ENCODE data around the gene ANKFN1. TPM values are rescaled to one million over a fixed set of nuclear protein-coding genes. Genes with fewer than 3 reads are reported as not detected.
A peak's percentile ranks its signal among the peaks of the same experiment; 100 is the strongest.

The ANKFN1 gene
- polyA plus RNA-seq, 3 donors, result not detected

- H3K27ac Mint-ChIP-seq, result no peak overlapping the region
- Histone ChIP-seq H3K79me2 (ENCODE audit: insufficient read depth, low read length) (no peaks in the 10 kb centered on the region), H3K4me1 (ENCODE audit: control insufficient read depth in 1 of 2, insufficient read depth in 2 of 2, low read length in 2 of 2) (no peaks in the 10 kb centered on the region), H3K27me3 (ENCODE audit: control insufficient read depth in 2 of 2, insufficient read depth in 2 of 2, low read length in 2 of 2) (no peaks in the 10 kb centered on the region), H3K4me3 (replicated peaks in 1 of 3; ENCODE audit: low read depth in 2 of 3, low read length in 3 of 3) (no peak overlapping the region), H3K27ac (ENCODE audit: low read depth in 1 of 2, low read length in 2 of 2) (no peak overlapping the region), H3K9me3 (replicated peaks in 1 of 2; ENCODE audit: control insufficient read depth in 1 of 2, insufficient read depth in 1 of 2, low read length in 2 of 2) (no peaks in the 10 kb centered on the region), H3K9ac (ENCODE audit: insufficient read depth, low read length, poor library complexity, severe bottlenecking) (no peak overlapping the region), H3K36me3 (replicated peaks in 1 of 2; ENCODE audit: control insufficient read depth in 1 of 2, insufficient read depth in 2 of 2, low read length in 2 of 2) (no peaks in the 10 kb centered on the region), H2AFZ (ENCODE audit: insufficient read depth, low read depth, low read length, poor library complexity, severe bottlenecking) (no peak overlapping the region), H3K4me2 (replicated peaks; ENCODE audit: extremely low read depth, low read length, poor library complexity, severe bottlenecking) (no peak overlapping the region), H4K20me1 (ENCODE audit: insufficient read depth, low read length) (no peaks in the 10 kb centered on the region)
- H3K4me3 Mint-ChIP-seq, result no peak overlapping the region
- H3K4me1 Mint-ChIP-seq, result no peaks in the 10 kb centered on the region
- peaks cover 0 to 3% (median 0%) of the 10 kb centered on the region in 7 donors for H3K9me3 Mint-ChIP-seq
- no peak for DNase-seq
- no peaks in the 10 kb centered on the region for H3K36me3 Mint-ChIP-seq
- H3K27me3 Mint-ChIP-seq (ENCODE audit: low read depth in 3 of 3), result peaks cover 0 to 2% (median 0%) of the 10 kb centered on the region in 3 donors
- no peak for TF ChIP-seq CTCF (IDR thresholded peaks at IDR 0.05)
- WGBS (ENCODE audit: insufficient coverage), result no CpG with 5 or more reads among the region's 3 CpGs
- intact Hi-C loops (cut with micrococcal nuclease), result loop anchor here in 1 of 2 donors (10.0 kb wide), 1 partner anchor 170 kb away; the partner anchor contains the start of gene ANKFN1
Observed at GRCh38 chr17:56324676-56325075, 171.4 kb downstream of the ANKFN1 start.

- H3K4me2 ChIP-seq (replicated peaks; ENCODE audit: extremely low read depth, low read length, poor library complexity, severe bottlenecking), result no peak overlapping the region
- peaks cover 0 to 2% (median 0%) of the 10 kb centered on the region in 3 donors for H3K27me3 Mint-ChIP-seq (ENCODE audit: low read depth in 3 of 3)
- H3K36me3 Mint-ChIP-seq, result no peaks in the 10 kb centered on the region
- H3K4me3 Mint-ChIP-seq, result no peak overlapping the region
- no peaks in the 10 kb centered on the region for H3K9me3 ChIP-seq (replicated peaks in 1 of 2; ENCODE audit: control insufficient read depth in 1 of 2, insufficient read depth in 1 of 2, low read length in 2 of 2)
- TF ChIP-seq CTCF (IDR thresholded peaks at IDR 0.05), result no peak
- H3K4me3 ChIP-seq (replicated peaks in 1 of 3; ENCODE audit: low read depth in 2 of 3, low read length in 3 of 3), result no peak overlapping the region
- no peak overlapping the region for H3K9ac ChIP-seq (ENCODE audit: insufficient read depth, low read length, poor library complexity, severe bottlenecking)
- H3K9me3 Mint-ChIP-seq, result peaks cover 0 to 3% (median 0%) of the 10 kb centered on the region in 7 donors
- no peaks in the 10 kb centered on the region for H3K27me3 ChIP-seq (ENCODE audit: control insufficient read depth in 2 of 2, insufficient read depth in 2 of 2, low read length in 2 of 2)
- H3K27ac Mint-ChIP-seq, result peak overlapping the region in 1 of 7 donors; percentile 14
- WGBS (ENCODE audit: insufficient coverage), result 92% methylated on average over 11 of the region's 13 CpGs
- H2AFZ ChIP-seq (ENCODE audit: insufficient read depth, low read depth, low read length, poor library complexity, severe bottlenecking), result no peak overlapping the region
- no peaks in the 10 kb centered on the region for H3K4me1 Mint-ChIP-seq
- no peaks in the 10 kb centered on the region for H4K20me1 ChIP-seq (ENCODE audit: insufficient read depth, low read length)
- H3K79me2 ChIP-seq (ENCODE audit: insufficient read depth, low read length), result no peaks in the 10 kb centered on the region
- H3K4me1 ChIP-seq (ENCODE audit: control insufficient read depth in 1 of 2, insufficient read depth in 2 of 2, low read length in 2 of 2), result no peaks in the 10 kb centered on the region
- no peak for DNase-seq
- no peak overlapping the region for H3K27ac ChIP-seq (ENCODE audit: low read depth in 1 of 2, low read length in 2 of 2)
- H3K36me3 ChIP-seq (replicated peaks in 1 of 2; ENCODE audit: control insufficient read depth in 1 of 2, insufficient read depth in 2 of 2, low read length in 2 of 2), result no peaks in the 10 kb centered on the region
- intact Hi-C loops (cut with micrococcal nuclease), result loop anchor here in 1 of 2 donors (10.0 kb wide), 1 partner anchor 171 kb away; the partner anchor contains the start of gene ANKFN1
Observed at GRCh38 chr17:56325313-56326000, 172.2 kb downstream of the ANKFN1 start.
